ENCODE measurements around the gene FURIN.
"Not testable (repeated sequence)": the region's sequence is repeated elsewhere in the genome, so short reads cannot be mapped to it uniquely, and the experiment has no call there.

Gene FURIN

GRCh38 chr15:90849424-90849823, 19.0 kb upstream of the FURIN start:
- H3K4me1 ChIP-seq (ENCODE audit: control insufficient read depth in 1 of 2, insufficient read depth in 2 of 2, low read length in 2 of 2); H3K27ac ChIP-seq (ENCODE audit: low read length); H3K4me3 ChIP-seq (ENCODE audit: low read depth in 1 of 2, low read length in 2 of 2); H3K36me3 ChIP-seq (ENCODE audit: control insufficient read depth in 1 of 2, insufficient read depth in 2 of 2, low read length in 2 of 2); H3K27me3 ChIP-seq (ENCODE audit: low read depth, low read length); H3K9me3 ChIP-seq (ENCODE audit: control insufficient read depth in 1 of 2, low read length in 2 of 2): not testable (repeated sequence)

- H3K9me3 ChIP-seq (ENCODE audit: control insufficient read depth in 1 of 2, low read length in 2 of 2), result no peaks in the 10 kb centered on the region
- no peaks in the 10 kb centered on the region for H3K36me3 ChIP-seq (ENCODE audit: control insufficient read depth in 1 of 2, insufficient read depth in 2 of 2, low read length in 2 of 2)
- no peak overlapping the region for H3K27ac ChIP-seq (ENCODE audit: low read length)
- H3K4me1 ChIP-seq (ENCODE audit: control insufficient read depth in 1 of 2, insufficient read depth in 2 of 2, low read length in 2 of 2), result no peaks in the 10 kb centered on the region
- H3K27me3 ChIP-seq (ENCODE audit: low read depth, low read length), result no peaks in the 10 kb centered on the region
- no peak overlapping the region for H3K4me3 ChIP-seq (ENCODE audit: low read depth in 1 of 2, low read length in 2 of 2)
These were observed 17.3 kb upstream of the FURIN start for GRCh38 chr15:90851114-90851513.

GRCh38 chr15:90851940-90852339, 16.4 kb upstream of the FURIN start:
- Histone ChIP-seq H3K9me3 (ENCODE audit: control insufficient read depth in 1 of 2, low read length in 2 of 2) (no peaks in the 10 kb centered on the region), H3K4me3 (ENCODE audit: low read depth in 1 of 2, low read length in 2 of 2) (no peak overlapping the region), H3K27me3 (ENCODE audit: low read depth, low read length) (no peaks in the 10 kb centered on the region), H3K36me3 (ENCODE audit: control insufficient read depth in 1 of 2, insufficient read depth in 2 of 2, low read length in 2 of 2) (no peaks in the 10 kb centered on the region), H3K4me1 (ENCODE audit: control insufficient read depth in 1 of 2, insufficient read depth in 2 of 2, low read length in 2 of 2) (no peaks in the 10 kb centered on the region), H3K27ac (ENCODE audit: low read length) (no peak overlapping the region)

DNA sequence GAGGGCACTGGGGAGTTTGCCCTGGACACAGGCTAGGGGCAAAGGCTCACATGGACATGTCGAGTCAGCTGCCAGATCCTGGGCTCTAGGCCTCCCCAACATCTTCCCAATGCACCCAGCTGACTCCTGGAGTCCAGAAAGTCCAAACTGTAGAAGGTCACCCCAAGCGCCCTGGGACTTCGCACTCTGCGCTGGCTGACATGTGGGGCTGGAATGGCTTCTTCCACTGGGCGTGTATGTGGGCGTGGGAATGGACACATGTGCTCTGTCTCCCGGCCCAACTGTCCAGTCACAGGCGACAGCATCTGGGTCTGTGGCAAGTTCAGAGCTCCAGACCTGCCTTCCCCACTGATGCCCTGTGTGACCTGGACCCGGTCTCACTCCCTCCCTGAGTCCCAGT, 13.2 kb upstream of the FURIN start:
- Histone ChIP-seq H3K27ac (ENCODE audit: low read length) (no peak overlapping the region), H3K36me3 (ENCODE audit: control insufficient read depth in 1 of 2, insufficient read depth in 2 of 2, low read length in 2 of 2) (no peaks in the 10 kb centered on the region)

GRCh38 chr15:90857337-90857736, 11.1 kb upstream of the FURIN start:
- Histone ChIP-seq H3K4me1 (ENCODE audit: control insufficient read depth in 1 of 2, insufficient read depth in 2 of 2, low read length in 2 of 2) (no peaks in the 10 kb centered on the region), H3K27me3 (ENCODE audit: low read depth, low read length) (no peaks in the 10 kb centered on the region), H3K4me3 (ENCODE audit: low read depth in 1 of 2, low read length in 2 of 2) (no peak overlapping the region), H3K36me3 (ENCODE audit: control insufficient read depth in 1 of 2, insufficient read depth in 2 of 2, low read length in 2 of 2) (no peaks in the 10 kb centered on the region), H3K27ac (ENCODE audit: low read length) (no peak overlapping the region), H3K9me3 (ENCODE audit: control insufficient read depth in 1 of 2, low read length in 2 of 2) (no peaks in the 10 kb centered on the region)

More for the DNA sequence above, 13.2 kb upstream of the FURIN start:
- Histone ChIP-seq H3K27me3 (ENCODE audit: low read depth, low read length) (no peaks in the 10 kb centered on the region), H3K4me3 (ENCODE audit: low read depth in 1 of 2, low read length in 2 of 2) (no peak overlapping the region), H3K9me3 (ENCODE audit: control insufficient read depth in 1 of 2, low read length in 2 of 2) (no peaks in the 10 kb centered on the region), H3K4me1 (ENCODE audit: control insufficient read depth in 1 of 2, insufficient read depth in 2 of 2, low read length in 2 of 2) (no peaks in the 10 kb centered on the region)

GRCh38 chr15:90857883-90858443, 10.4 kb upstream of the FURIN start:
- Histone ChIP-seq H3K9me3 (ENCODE audit: control insufficient read depth in 1 of 2, low read length in 2 of 2) (no peaks in the 10 kb centered on the region), H3K4me3 (ENCODE audit: low read depth in 1 of 2, low read length in 2 of 2) (no peak overlapping the region), H3K27me3 (ENCODE audit: low read depth, low read length) (no peaks in the 10 kb centered on the region), H3K4me1 (ENCODE audit: control insufficient read depth in 1 of 2, insufficient read depth in 2 of 2, low read length in 2 of 2) (no peaks in the 10 kb centered on the region), H3K36me3 (ENCODE audit: control insufficient read depth in 1 of 2, insufficient read depth in 2 of 2, low read length in 2 of 2) (no peaks in the 10 kb centered on the region), H3K27ac (ENCODE audit: low read length) (no peak overlapping the region)

DNA sequence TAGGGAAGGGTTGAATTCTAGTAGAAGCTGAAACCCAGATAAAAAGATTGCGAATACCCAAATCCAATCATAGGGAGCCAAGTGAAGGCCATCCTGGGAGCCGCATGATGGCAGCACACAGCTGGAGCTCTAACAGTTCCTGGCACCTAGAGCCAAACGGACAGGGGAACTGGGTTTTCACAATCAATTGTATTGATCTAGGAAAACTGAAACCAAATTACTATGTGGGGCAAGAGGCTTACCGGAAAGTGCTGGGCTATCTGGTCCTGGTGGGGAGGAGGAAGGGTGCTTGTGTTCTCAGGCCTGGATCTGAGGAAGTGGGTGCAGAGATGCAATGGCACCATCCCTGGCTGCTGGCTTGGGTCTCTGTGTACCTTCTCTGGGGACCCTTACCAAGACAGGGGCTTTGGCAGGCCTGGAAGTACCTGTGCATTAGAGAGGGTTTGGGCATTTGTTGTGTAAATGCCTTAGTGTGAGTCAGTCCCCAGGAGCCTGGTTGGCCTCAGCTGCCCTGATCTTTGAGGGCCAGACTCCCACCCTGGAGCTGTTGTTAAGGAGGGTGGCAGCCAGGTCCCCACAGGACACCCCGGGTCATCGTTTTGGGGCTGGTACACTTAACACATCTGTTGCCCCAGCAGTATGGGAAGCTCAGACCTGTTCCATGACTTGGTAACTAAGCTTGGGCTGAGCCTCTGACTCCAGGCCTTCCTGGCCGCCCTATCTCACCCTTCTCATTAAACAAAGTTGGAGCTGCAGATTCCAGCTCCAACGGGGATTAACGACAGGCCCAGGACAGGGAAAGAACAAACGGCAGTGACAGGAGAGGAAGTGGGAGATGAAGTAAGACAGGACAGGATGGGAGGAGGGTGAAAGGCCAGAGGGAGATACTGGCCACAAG, 8.9 kb upstream of the FURIN start:
- Histone ChIP-seq H3K4me3 (ENCODE audit: low read depth in 1 of 2, low read length in 2 of 2) (no peak overlapping the region), H3K27me3 (ENCODE audit: low read depth, low read length) (no peaks in the 10 kb centered on the region), H3K27ac (ENCODE audit: low read length) (no peak overlapping the region)

GRCh38 chr15:90860450-90860849, 7.9 kb upstream of the FURIN start:
- H3K27me3 ChIP-seq (ENCODE audit: low read depth, low read length), result no peaks in the 10 kb centered on the region
- no peak overlapping the region for H3K27ac ChIP-seq (ENCODE audit: low read length)
- no peak overlapping the region for H3K4me3 ChIP-seq (ENCODE audit: low read depth in 1 of 2, low read length in 2 of 2)
- no peaks in the 10 kb centered on the region for H3K9me3 ChIP-seq (ENCODE audit: control insufficient read depth in 1 of 2, low read length in 2 of 2)
- H3K36me3 ChIP-seq (ENCODE audit: control insufficient read depth in 1 of 2, insufficient read depth in 2 of 2, low read length in 2 of 2), result no peaks in the 10 kb centered on the region
- H3K4me1 ChIP-seq (ENCODE audit: control insufficient read depth in 1 of 2, insufficient read depth in 2 of 2, low read length in 2 of 2), result no peaks in the 10 kb centered on the region

More for the DNA sequence above, 8.9 kb upstream of the FURIN start:
- H3K36me3 ChIP-seq (ENCODE audit: control insufficient read depth in 1 of 2, insufficient read depth in 2 of 2, low read length in 2 of 2), result no peaks in the 10 kb centered on the region
- H3K9me3 ChIP-seq (ENCODE audit: control insufficient read depth in 1 of 2, low read length in 2 of 2), result no peaks in the 10 kb centered on the region
- H3K4me1 ChIP-seq (ENCODE audit: control insufficient read depth in 1 of 2, insufficient read depth in 2 of 2, low read length in 2 of 2), result no peaks in the 10 kb centered on the region

- no peak overlapping the region for H3K27ac ChIP-seq (ENCODE audit: low read length)
- no peaks in the 10 kb centered on the region for H3K4me1 ChIP-seq (ENCODE audit: control insufficient read depth in 1 of 2, insufficient read depth in 2 of 2, low read length in 2 of 2)
- no peaks in the 10 kb centered on the region for H3K36me3 ChIP-seq (ENCODE audit: control insufficient read depth in 1 of 2, insufficient read depth in 2 of 2, low read length in 2 of 2)
- H3K9me3 ChIP-seq (ENCODE audit: control insufficient read depth in 1 of 2, low read length in 2 of 2), result no peaks in the 10 kb centered on the region
- H3K27me3 ChIP-seq (ENCODE audit: low read depth, low read length), result no peaks in the 10 kb centered on the region
- no peak overlapping the region for H3K4me3 ChIP-seq (ENCODE audit: low read depth in 1 of 2, low read length in 2 of 2)
These were observed 7.3 kb upstream of the FURIN start for GRCh38 chr15:90860942-90861675.

- H3K9me3 ChIP-seq (ENCODE audit: control insufficient read depth in 1 of 2, low read length in 2 of 2), result no peaks in the 10 kb centered on the region
- no peaks in the 10 kb centered on the region for H3K36me3 ChIP-seq (ENCODE audit: control insufficient read depth in 1 of 2, insufficient read depth in 2 of 2, low read length in 2 of 2)
- no peak overlapping the region for H3K4me3 ChIP-seq (ENCODE audit: low read depth in 1 of 2, low read length in 2 of 2)
- H3K27ac ChIP-seq (ENCODE audit: low read length), result no peak overlapping the region
- H3K4me1 ChIP-seq (ENCODE audit: control insufficient read depth in 1 of 2, insufficient read depth in 2 of 2, low read length in 2 of 2), result no peaks in the 10 kb centered on the region
- no peaks in the 10 kb centered on the region for H3K27me3 ChIP-seq (ENCODE audit: low read depth, low read length)
These were observed 5.9 kb upstream of the FURIN start for GRCh38 chr15:90862487-90862886.

- H3K9me3 ChIP-seq (ENCODE audit: control insufficient read depth in 1 of 2, low read length in 2 of 2), result no peaks in the 10 kb centered on the region
- H3K27ac ChIP-seq (ENCODE audit: low read length), result peak overlapping the region; percentile 7
- H3K4me1 ChIP-seq (ENCODE audit: control insufficient read depth in 1 of 2, insufficient read depth in 2 of 2, low read length in 2 of 2), result no peaks in the 10 kb centered on the region
- H3K4me3 ChIP-seq (ENCODE audit: low read depth in 1 of 2, low read length in 2 of 2), result no peak overlapping the region
- H3K36me3 ChIP-seq (ENCODE audit: control insufficient read depth in 1 of 2, insufficient read depth in 2 of 2, low read length in 2 of 2), result no peaks in the 10 kb centered on the region
- no peaks in the 10 kb centered on the region for H3K27me3 ChIP-seq (ENCODE audit: low read depth, low read length)
These were observed 5.2 kb upstream of the FURIN start for GRCh38 chr15:90862964-90863778.
